Skin epidermis (tissue), 12 donors: ENCODE measurements around the gene CNKSR3.

ENCODE experiments used
- H3K27ac ChIP-seq, 21 experiments: fragments of 200-600 bp; sonication (generic) in 11 of 21; one replicate each; pipeline ENCODE4 v1.5.0; 2020; ENCODE audit warnings: mild to moderate bottlenecking in 3 of 21, inconsistent platforms in 2 of 21, moderate library complexity in 2 of 21
- H3K4me3 ChIP-seq, 7 experiments: fragments of 200-600 bp; sonication (generic) in 2 of 7; one replicate each; pipeline ENCODE4 v1.5.0; 2020; ENCODE audit warnings: inconsistent platforms in 2 of 7, mild to moderate bottlenecking in 2 of 7, moderate library complexity in 1 of 7

CNKSR3 gene

GRCh38 chr6:154367839-154368695 is 142.4 kb downstream of the CNKSR3 start:
- Histone ChIP-seq H3K4me3 (no peak overlapping the region), H3K27ac (peak overlapping the region in 2 of 21 experiments; percentile 2 to 26)

GRCh38 chr6:154367336-154367735 is 143.1 kb downstream of the CNKSR3 start:
- H3K4me3 ChIP-seq: no peak overlapping the region
- H3K27ac ChIP-seq: peak overlapping the region in 1 of 21 experiments; percentile 26

- Histone ChIP-seq H3K27ac (no peak overlapping the region), H3K4me3 (no peak overlapping the region)
Measured at GRCh38 chr6:154363821-154364220, 146.7 kb downstream of the CNKSR3 start.

- no peak overlapping the region for H3K4me3 ChIP-seq
- H3K27ac ChIP-seq: no peak overlapping the region
Measured at GRCh38 chr6:154361476-154361875, 149.0 kb downstream of the CNKSR3 start.

GRCh38 chr6:154360476-154360875 is 150.0 kb downstream of the CNKSR3 start:
- no peak overlapping the region for H3K4me3 ChIP-seq
- no peak overlapping the region for H3K27ac ChIP-seq

GRCh38 chr6:154359679-154360078 is 150.8 kb downstream of the CNKSR3 start:
- Histone ChIP-seq H3K27ac (no peak overlapping the region), H3K4me3 (no peak overlapping the region)

GRCh38 chr6:154359161-154359574 is 151.3 kb downstream of the CNKSR3 start:
- Histone ChIP-seq H3K27ac (no peak overlapping the region), H3K4me3 (no peak overlapping the region)

- Histone ChIP-seq H3K4me3 (no peak overlapping the region), H3K27ac (no peak overlapping the region)
Measured at GRCh38 chr6:154358019-154358545, 152.4 kb downstream of the CNKSR3 start.

GRCh38 chr6:154356690-154357089 is 153.8 kb downstream of the CNKSR3 start, which contains the start of gene IPCEF1:
IPCEF1 (minus strand) TSS chr6:154356803; CDS start chr6:154265947, 90,856 bp downstream.
- H3K27ac ChIP-seq: peak within 1 kb of the TSS in 5 of 21 experiments; percentile 9 to 67 (median 31)

GRCh38 chr6:154356113-154356512 is 154.4 kb downstream of the CNKSR3 start:
- H3K4me3 ChIP-seq: no peak overlapping the region
- peak overlapping the region in 5 of 21 experiments; percentile 9 to 67 (median 31) for H3K27ac ChIP-seq

More at GRCh38 chr6:154356690-154357089, 153.8 kb downstream of the CNKSR3 start, which contains the start of gene IPCEF1:
- no peak within 1 kb of the TSS for H3K4me3 ChIP-seq

GRCh38 chr6:154354265-154354777 is 156.2 kb downstream of the CNKSR3 start:
- H3K27ac ChIP-seq: no peak overlapping the region
- H3K4me3 ChIP-seq: no peak overlapping the region

GRCh38 chr6:154353626-154354025 is 156.9 kb downstream of the CNKSR3 start:
- Histone ChIP-seq H3K4me3 (no peak overlapping the region), H3K27ac (no peak overlapping the region)

- Histone ChIP-seq H3K4me3 (no peak overlapping the region), H3K27ac (no peak overlapping the region)
Measured at GRCh38 chr6:154352898-154353585, 157.4 kb downstream of the CNKSR3 start.

GRCh38 chr6:154350293-154350692 is 160.2 kb downstream of the CNKSR3 start:
- Histone ChIP-seq H3K27ac (no peak overlapping the region), H3K4me3 (no peak overlapping the region)

- Histone ChIP-seq H3K4me3 (no peak overlapping the region), H3K27ac (no peak overlapping the region)
Measured at GRCh38 chr6:154347981-154348380, 162.5 kb downstream of the CNKSR3 start.

GRCh38 chr6:154345811-154346210 is 164.7 kb downstream of the CNKSR3 start:
- Histone ChIP-seq H3K4me3 (no peak overlapping the region), H3K27ac (no peak overlapping the region)

GRCh38 chr6:154343473-154344308 is 166.8 kb downstream of the CNKSR3 start:
- Histone ChIP-seq H3K27ac (peak overlapping the region in 18 of 21 experiments; percentile 2 to 82 (median 48)), H3K4me3 (peak overlapping the region in 2 of 7 experiments; percentile 3 to 9)

- Histone ChIP-seq H3K27ac (peak overlapping the region in 1 of 21 experiments; percentile 6), H3K4me3 (no peak overlapping the region)
Measured at GRCh38 chr6:154341871-154342270, 168.6 kb downstream of the CNKSR3 start.

GRCh38 chr6:154341336-154341735 is 169.1 kb downstream of the CNKSR3 start:
- Histone ChIP-seq H3K4me3 (no peak overlapping the region), H3K27ac (no peak overlapping the region)
